Measurements from ENCODE around the gene BNIP1. TPM values are rescaled to one million over a fixed set of nuclear protein-coding genes. Genes with fewer than 3 reads are reported as not detected.
"Not testable (repeated sequence)": the region's sequence is repeated elsewhere in the genome, so short reads cannot be mapped to it uniquely, and the experiment has no call there.

The BNIP1 gene
- total RNA-seq, 6 experiments from 2014 or later = 13.9 to 20.9 (median 17.3) TPM

GRCh38 chr5:173108914-173109313 lies 35.4 kb upstream of the BNIP1 start:
- Mint-ChIP-seq H3K4me1 (ENCODE audit: low read depth) (peaks cover 10% of the 10 kb centered on the region), H3K27ac (no peak overlapping the region), H3K9me3 (no peaks in the 10 kb centered on the region), H3K4me3 (no peak overlapping the region), H3K36me3 (ENCODE audit: low read depth) (no peaks in the 10 kb centered on the region), H3K27me3 (ENCODE audit: insufficient read depth) (no peaks in the 10 kb centered on the region)
- TF ChIP-seq, protein P1, sequence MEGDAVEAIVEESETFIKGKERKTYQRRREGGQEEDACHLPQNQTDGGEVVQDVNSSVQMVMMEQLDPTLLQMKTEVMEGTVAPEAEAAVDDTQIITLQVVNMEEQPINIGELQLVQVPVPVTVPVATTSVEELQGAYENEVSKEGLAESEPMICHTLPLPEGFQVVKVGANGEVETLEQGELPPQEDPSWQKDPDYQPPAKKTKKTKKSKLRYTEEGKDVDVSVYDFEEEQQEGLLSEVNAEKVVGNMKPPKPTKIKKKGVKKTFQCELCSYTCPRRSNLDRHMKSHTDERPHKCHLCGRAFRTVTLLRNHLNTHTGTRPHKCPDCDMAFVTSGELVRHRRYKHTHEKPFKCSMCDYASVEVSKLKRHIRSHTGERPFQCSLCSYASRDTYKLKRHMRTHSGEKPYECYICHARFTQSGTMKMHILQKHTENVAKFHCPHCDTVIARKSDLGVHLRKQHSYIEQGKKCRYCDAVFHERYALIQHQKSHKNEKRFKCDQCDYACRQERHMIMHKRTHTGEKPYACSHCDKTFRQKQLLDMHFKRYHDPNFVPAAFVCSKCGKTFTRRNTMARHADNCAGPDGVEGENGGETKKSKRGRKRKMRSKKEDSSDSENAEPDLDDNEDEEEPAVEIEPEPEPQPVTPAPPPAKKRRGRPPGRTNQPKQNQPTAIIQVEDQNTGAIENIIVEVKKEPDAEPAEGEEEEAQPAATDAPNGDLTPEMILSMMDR (IDR thresholded peaks at IDR 0.05) = no peak
- no peak for DNase-seq

DNA sequence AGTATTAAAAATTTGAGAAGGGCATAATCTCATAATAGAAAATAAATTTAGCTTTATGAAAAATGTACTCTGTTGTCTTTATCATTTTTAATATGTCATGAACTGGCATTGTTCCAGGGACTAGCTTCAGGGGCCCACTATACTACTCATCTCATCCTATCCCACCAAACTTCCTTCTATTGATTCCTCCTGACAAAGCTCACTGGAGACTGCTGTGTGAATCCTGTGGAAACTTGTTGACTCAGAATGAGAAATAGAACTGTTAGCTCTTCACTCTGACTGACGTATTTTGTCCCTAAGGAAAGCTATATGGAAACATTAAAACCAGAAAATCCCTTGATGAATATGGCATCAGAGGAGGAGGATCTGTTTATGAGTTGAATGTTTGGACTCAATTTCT lies 29.8 kb upstream of the BNIP1 start:
- no peaks in the 10 kb centered on the region for H3K27me3 Mint-ChIP-seq (ENCODE audit: insufficient read depth)
- no peak overlapping the region for H3K27ac Mint-ChIP-seq
- no peaks in the 10 kb centered on the region for H3K4me1 Mint-ChIP-seq (ENCODE audit: low read depth)
- no peak for DNase-seq
- no peaks in the 10 kb centered on the region for H3K9me3 Mint-ChIP-seq
- no peak overlapping the region for H3K4me3 Mint-ChIP-seq
- peaks cover 7% of the 10 kb centered on the region; the same call in 1 of the 2 replicates for H3K36me3 Mint-ChIP-seq (ENCODE audit: low read depth)
- TF ChIP-seq, protein P1 (IDR thresholded peaks at IDR 0.05) = no peak

- no peak for DNase-seq
- Mint-ChIP-seq H3K4me3 (no peak overlapping the region), H3K4me1 (ENCODE audit: low read depth) (no peaks in the 10 kb centered on the region), H3K27me3 (ENCODE audit: insufficient read depth) (no peaks in the 10 kb centered on the region), H3K27ac (no peak overlapping the region), H3K9me3 (0 out of 2 replicates have a peak, but pooled peaks cover 4% of the 10 kb centered on the region), H3K36me3 (ENCODE audit: low read depth) (peaks cover 18% of the 10 kb centered on the region; the same call in 1 of the 2 replicates)
- TF ChIP-seq, protein P1 (IDR thresholded peaks at IDR 0.05) = no peak
Observed at GRCh38 chr5:173119719-173120118, 24.6 kb upstream of the BNIP1 start.

- Mint-ChIP-seq H3K4me3 (no peak overlapping the region), H3K27ac (no peak overlapping the region; the same call in 1 of the 2 replicates), H3K9me3 (0 out of 2 replicates have a peak, but pooled peaks cover 4% of the 10 kb centered on the region), H3K4me1 (ENCODE audit: low read depth) (no peaks in the 10 kb centered on the region), H3K27me3 (ENCODE audit: insufficient read depth) (no peaks in the 10 kb centered on the region), H3K36me3 (ENCODE audit: low read depth) (peaks cover 22% of the 10 kb centered on the region; the same call in 1 of the 2 replicates)
- DNase-seq = no peak
- TF ChIP-seq, protein P1 (IDR thresholded peaks at IDR 0.05) = no peak
Observed at GRCh38 chr5:173123416-173123815, 20.9 kb upstream of the BNIP1 start.

GRCh38 chr5:173132166-173132565 lies 12.2 kb upstream of the BNIP1 start:
- not testable (repeated sequence) for H3K36me3 Mint-ChIP-seq (ENCODE audit: low read depth); H3K27me3 Mint-ChIP-seq (ENCODE audit: insufficient read depth); H3K9me3 Mint-ChIP-seq; H3K27ac Mint-ChIP-seq; H3K4me1 Mint-ChIP-seq (ENCODE audit: low read depth); DNase-seq; H3K4me3 Mint-ChIP-seq

DNA sequence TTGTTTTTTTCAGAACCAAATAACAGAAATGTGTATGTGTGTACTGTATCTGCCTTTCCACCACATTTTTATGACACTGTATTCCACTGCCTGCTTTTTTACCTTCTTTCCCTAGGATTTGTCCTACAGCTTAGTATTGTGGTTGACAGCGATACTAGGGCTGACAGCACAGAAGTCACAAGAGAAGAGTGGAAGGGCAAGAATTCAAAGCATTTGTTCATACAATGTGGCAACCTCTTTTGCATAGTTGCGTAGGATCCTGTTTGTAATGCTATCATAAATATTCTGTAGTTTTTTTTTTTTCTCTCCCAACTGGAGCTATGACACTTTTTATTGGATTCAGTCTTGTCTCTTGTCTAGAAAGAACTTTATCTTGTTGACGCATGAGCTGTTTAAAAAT lies 5.6 kb upstream of the BNIP1 start:
- no peak for DNase-seq
- 0 out of 2 replicates have a peak, but pooled peaks cover 2% of the 10 kb centered on the region for H3K27me3 Mint-ChIP-seq (ENCODE audit: insufficient read depth)

More for the DNA sequence above, 5.6 kb upstream of the BNIP1 start:
- Mint-ChIP-seq H3K4me3 (no peak overlapping the region), H3K36me3 (ENCODE audit: low read depth) (no peaks in the 10 kb centered on the region), H3K9me3 (no peaks in the 10 kb centered on the region), H3K27ac (no peak overlapping the region), H3K4me1 (ENCODE audit: low read depth) (no peaks in the 10 kb centered on the region)
- TF ChIP-seq, protein P1 (IDR thresholded peaks at IDR 0.05) = no peak
